ENCODE data around the gene TMED7.

The TMED7 gene

DNA sequence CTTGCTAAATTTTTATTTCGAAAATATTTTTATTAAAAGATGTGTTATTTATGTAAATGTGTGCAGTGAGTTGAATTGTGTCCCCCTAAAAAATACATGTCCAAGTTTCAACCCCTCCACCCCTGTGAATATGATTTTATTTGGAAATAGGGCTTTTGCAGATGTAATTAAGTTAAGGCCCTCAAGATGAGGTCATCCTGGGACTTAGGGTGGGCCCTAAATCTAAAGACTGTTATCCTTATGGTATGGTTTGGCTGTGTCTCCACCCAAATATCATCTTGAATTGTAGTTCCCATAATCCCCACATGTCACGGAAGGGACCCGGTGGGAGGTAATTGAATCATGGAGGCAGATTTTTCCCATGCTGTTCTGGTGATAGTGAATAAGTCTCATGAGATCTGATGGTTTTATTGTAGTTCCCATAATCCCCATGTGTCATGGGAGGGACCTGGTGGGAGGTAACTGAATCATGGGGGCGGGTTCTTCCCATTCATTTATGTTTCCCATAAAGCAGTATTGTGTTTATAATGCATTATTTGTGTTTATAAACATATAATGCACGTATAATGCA is 1.5 kb upstream of the TMED7 start:
- DNase-seq (ENCODE audit: low read depth): no peak

DNA sequence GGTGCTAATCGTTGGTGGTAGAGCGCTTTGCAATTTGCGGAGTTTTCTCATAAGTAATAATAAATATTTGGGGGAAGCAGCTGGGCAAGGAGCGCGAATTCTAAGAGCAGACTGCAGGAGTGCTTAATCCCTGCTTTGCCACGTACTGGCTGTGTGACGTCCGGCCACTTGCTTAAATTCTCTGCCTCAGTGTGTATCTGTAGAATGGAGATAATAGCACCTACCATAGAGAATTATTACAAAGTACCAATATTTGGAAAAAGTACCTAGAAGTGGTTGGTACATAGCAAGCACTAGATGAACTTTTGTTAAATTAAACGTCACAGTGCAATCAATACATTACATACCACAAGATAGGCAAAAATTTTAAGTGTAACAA is 598 bp upstream of the TMED7 start:
- no peak for DNase-seq (ENCODE audit: low read depth)

- no peak for DNase-seq (ENCODE audit: low read depth)
Measured at GRCh38 chr5:115624994-115625393, 842 bp downstream of the TMED7 start.

DNA sequence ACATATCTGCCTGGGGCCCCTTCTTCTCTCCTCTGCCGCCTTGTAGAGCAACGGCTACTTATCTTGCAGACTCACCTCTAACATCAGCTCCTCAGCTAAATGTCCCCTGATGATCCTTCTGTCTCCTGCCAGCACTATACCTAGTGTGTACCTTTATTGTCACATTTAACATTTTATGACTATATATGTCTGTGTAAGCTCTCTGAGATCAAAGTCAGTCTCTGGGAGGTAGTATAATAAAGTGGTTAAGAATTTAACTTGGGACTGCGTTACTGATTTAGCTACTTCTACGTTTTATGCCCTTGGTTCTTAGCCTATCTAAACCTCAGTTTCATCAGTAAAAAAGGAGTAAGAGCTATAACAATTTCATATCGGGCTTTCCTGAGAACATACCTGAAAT is 2.2 kb downstream of the TMED7 start:
- DNase-seq (ENCODE audit: low read depth): no peak

- DNase-seq (ENCODE audit: low read depth): no peak
Measured at GRCh38 chr5:115621365-115621900, 4.4 kb downstream of the TMED7 start.

- DNase-seq (ENCODE audit: low read depth): no peak
Measured at GRCh38 chr5:115616892-115617291, 8.9 kb downstream of the TMED7 start.

- DNase-seq (ENCODE audit: low read depth): no peak
Measured at GRCh38 chr5:115616472-115616871, 9.4 kb downstream of the TMED7 start.

- DNase-seq (ENCODE audit: low read depth): no peak
Measured at GRCh38 chr5:115611873-115612272, 14.0 kb downstream of the TMED7 start.

DNA sequence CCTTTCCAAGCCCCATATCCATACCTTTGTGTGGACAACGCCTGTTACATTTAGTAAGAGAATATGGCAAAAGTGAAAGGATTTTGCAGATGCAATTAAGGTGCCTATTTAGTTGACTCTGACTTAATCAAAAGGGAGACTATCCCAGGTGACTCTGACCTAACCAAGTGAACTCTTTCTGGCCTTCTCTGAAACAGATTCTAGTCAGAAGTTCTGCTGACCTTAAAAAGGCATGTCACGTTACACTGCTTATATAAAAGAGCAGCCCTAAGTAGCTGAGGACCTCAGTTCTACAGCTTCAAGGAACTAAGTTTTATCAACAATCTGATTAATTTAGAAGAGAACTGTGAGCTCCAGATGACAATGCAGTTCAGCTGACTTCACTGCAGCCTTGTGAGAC is 17.9 kb downstream of the TMED7 start:
- DNase-seq (ENCODE audit: low read depth): no peak

GRCh38 chr5:115605436-115605835 is 20.4 kb downstream of the TMED7 start:
- DNase-seq (ENCODE audit: low read depth): no peak

GRCh38 chr5:115602591-115603125 is 23.2 kb downstream of the TMED7 start:
- DNase-seq (ENCODE audit: low read depth): no peak

GRCh38 chr5:115601701-115602590 is 23.9 kb downstream of the TMED7 start, which contains the start of gene TICAM2:
Gene TICAM2, minus strand, starts transcription at chr5:115602479. Its CDS starts 21,223 bp downstream, at chr5:115581256.
- DNase-seq (ENCODE audit: low read depth): no peak

DNA sequence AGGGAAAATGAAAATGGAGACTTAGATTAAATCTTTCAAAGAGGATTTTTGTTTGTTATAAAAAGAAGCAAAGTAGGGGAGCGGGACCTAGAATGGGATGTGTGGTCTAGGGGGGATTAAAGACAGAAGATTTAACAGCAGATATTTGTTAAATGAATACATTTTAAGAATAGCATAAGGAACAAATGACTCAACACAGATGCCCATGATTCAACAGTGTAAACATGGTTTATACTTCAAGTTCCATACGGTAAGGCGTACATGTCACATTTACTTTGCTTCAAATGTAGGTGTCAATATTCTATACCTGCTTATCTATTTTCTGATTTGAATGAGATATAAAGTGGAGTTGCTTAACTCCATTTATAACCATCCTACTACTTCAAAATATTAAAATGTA is 25.1 kb downstream of the TMED7 start:
- no peak for DNase-seq (ENCODE audit: low read depth)

- DNase-seq (ENCODE audit: low read depth): no peak
Measured at GRCh38 chr5:115599924-115600323, 25.9 kb downstream of the TMED7 start.

DNA sequence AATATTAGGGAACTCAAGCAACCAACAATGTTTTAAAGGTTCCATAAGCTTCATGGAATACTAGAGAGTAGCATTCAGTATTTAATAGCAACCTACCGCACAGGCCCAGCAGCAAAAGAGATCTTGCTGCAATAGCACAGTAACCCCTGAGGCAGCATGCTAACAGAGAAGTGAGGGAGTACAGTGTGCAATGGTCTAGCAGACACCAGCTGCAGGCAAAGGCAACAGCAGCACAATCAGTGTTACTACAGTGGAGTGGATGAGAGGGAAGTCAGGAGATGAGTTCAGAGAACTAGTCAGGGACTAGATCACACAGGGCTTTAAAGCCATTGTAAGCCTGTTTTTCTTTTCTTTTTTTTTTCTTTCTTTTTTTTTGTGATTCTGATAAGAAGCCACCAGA is 26.3 kb downstream of the TMED7 start:
- no peak for DNase-seq (ENCODE audit: low read depth)

DNA sequence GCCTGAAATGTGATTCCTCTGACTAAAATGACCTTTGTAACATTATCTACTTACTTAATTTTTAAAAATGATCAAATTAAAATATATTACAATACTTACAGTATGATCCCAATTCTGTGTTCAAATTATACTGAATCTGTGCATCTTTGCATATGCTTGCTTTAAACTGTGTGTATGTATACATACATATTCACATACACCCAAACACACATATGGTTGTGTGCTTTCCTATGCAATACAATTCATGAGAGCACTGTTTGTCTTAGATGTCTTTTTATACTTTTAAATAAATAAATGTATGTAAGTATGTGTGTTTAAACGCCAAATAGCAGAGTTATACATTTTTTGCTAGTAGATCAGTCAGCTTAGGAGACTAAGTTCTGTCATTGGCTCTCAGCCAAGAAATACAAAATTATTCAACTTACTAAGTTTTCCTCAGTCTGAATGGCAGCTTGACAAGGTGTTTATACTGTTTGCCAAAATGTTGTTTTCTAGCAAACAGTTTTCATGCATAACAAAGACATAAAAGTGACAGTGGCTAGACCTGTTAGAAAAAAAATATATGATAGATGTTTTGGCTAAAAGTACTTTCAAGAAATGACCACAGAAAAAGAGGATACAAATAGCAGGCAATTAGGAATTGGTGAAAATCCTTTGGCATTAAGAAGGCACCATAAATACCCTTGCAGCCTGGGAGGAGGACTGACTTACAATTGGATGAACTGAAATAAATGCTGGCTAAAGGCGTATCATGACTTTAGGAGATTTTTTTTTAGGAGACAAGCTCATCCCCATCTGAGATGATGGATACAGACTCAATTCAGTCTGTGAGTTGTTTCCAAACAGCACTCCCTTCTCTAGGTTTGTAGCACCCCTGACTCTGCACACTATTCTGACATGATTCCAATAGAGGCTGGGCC is 31.4 kb downstream of the TMED7 start:
- DNase-seq (ENCODE audit: low read depth): no peak

DNA sequence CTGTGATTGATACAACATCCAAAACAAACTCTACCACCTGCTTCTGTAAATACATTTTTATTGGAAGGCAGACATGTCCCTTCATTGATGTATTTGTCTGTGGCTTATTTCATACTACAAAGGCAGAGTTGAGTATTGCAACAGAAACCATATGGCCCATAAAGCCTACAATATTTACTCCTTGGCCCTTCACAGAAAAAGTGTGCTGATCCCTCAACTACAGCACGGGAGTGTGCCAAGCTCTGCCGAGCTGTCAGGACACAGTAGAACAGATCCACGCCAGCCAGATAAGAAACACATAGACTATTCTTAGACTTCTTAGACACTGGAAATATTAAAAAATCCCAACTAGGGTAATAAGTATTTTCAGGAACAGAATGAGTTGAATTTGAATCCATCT is 36.8 kb downstream of the TMED7 start:
- no peak for DNase-seq (ENCODE audit: low read depth)

GRCh38 chr5:115588640-115589039 is 37.2 kb downstream of the TMED7 start:
- no peak for DNase-seq (ENCODE audit: low read depth)

DNA sequence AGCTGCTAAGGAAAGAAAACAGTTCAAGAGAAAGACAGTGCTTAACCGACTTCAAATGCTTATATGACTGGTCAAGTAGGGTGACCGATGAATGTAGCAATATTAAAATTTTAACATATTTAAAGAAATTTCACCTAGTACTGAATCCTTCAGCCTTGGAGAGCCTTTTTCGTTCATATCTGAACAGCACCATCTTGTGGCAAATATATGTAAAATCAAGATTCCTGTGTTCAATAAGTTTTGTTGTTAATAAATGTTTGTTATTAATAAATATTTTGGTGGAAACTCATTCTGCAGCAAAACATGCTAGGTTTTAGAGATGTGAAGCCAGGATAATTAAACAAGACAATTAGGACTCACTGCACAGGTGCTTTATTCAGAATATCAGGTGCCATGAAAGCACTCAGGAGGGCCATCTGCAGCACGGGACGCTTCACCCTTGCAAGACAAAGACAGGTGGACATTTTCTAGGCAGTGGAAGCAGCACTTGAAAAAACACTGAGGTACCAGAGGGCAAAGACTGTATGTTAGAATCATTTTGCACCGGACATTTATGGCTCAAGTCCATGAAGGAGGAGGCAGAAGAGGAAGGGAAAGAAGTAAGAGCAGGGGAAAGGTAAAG is 39.2 kb downstream of the TMED7 start:
- DNase-seq (ENCODE audit: low read depth): no peak

DNA sequence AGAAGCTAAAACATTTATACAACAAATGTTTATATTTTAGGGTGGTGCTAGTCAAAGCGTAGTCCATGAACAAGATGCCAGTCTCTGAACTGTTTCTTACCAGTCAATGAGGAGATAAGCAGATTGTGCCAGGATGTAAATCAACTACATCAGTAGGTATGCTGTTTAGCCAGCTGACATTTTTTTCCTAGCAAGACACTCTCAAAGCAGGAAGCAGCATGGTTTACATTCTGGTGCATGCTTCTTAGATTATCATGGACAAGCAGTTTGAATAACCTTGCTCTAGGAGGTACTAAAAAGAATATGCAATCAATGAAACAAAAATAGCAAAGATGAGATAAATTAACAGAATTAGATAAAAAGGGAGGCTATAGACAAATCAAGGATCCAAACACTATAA is 40.6 kb downstream of the TMED7 start:
- no peak for DNase-seq (ENCODE audit: low read depth)

DNA sequence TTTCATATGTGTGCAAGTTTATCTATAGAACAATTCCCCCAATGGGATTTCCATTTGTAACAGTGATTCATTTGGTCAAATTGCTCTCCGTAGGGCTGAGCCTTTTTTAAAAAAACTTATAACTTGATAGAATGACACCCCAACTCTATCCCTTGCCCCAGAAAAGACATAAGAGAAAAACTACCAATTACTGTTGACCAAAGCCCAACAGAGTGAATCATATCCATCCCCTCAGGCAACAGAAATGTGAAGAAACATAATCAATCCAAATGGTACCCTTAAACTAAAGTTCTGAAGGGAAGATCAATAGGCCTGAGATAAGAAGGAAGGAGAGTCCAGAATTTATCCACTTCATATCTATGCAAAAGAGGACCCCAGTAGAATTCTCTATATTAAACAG is 41.3 kb downstream of the TMED7 start:
- DNase-seq (ENCODE audit: low read depth): no peak

DNA sequence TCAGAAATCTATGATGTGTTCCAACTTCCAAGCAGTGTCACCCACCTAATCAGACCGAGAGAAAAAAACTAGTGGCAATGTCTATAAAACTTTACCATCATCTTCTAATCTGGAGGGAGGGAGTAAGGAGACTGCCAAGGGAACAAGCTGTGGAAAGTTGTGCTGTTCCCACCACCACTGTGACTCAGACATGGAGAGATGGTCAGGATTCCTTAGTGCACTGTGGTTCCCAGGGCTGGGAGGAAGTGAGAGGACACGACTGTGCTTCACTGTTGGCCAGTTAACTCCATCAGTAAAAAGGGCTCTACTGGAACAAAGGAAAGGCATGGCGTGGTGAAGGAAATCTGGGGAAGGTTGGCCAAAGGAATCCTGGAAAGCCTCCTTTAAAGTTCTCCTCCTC is 42.4 kb downstream of the TMED7 start:
- peak; percentile 83 for DNase-seq (ENCODE audit: low read depth)

Measured in non-pigmented ciliary epithelial cell (primary cell).